ENCODE data around the gene BICD1.

DNA sequence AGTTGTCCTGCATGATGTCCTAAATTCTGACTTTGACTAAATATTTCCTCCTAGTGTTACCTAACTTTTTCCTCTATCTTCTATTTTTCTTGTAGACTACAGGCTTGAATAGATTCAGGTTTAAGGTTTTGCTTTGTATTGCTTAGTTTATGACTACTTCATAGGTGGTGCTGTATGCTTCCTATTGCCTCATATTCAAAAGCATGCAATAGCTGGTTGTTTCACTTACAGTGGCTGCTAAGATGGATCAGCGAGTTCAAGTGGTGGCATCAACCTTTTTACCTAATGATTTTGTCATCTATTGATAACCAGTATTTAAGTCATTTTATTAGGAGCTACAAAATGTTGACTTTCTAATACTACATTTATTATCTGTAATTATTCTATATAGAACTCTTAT, 36.3 kb upstream of the BICD1 start:
- TF ChIP-seq, protein P1, sequence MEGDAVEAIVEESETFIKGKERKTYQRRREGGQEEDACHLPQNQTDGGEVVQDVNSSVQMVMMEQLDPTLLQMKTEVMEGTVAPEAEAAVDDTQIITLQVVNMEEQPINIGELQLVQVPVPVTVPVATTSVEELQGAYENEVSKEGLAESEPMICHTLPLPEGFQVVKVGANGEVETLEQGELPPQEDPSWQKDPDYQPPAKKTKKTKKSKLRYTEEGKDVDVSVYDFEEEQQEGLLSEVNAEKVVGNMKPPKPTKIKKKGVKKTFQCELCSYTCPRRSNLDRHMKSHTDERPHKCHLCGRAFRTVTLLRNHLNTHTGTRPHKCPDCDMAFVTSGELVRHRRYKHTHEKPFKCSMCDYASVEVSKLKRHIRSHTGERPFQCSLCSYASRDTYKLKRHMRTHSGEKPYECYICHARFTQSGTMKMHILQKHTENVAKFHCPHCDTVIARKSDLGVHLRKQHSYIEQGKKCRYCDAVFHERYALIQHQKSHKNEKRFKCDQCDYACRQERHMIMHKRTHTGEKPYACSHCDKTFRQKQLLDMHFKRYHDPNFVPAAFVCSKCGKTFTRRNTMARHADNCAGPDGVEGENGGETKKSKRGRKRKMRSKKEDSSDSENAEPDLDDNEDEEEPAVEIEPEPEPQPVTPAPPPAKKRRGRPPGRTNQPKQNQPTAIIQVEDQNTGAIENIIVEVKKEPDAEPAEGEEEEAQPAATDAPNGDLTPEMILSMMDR (IDR thresholded peaks at IDR 0.05), result no peak
- TF ChIP-seq POLR2A (IDR thresholded peaks at IDR 0.05) (no peak), EP300 (IDR thresholded peaks at IDR 0.05) (no peak)

Data from ovary (tissue), 3 donors.